ENCODE results near the gene ARHGAP26.

ARHGAP26 gene

GRCh38 chr5:143023411-143024096 is 253.4 kb downstream of the ARHGAP26 start:
- no peak for DNase-seq

GRCh38 chr5:143024228-143024920 is 254.2 kb downstream of the ARHGAP26 start:
- DNase-seq = no peak

GRCh38 chr5:143025376-143025775 is 255.2 kb downstream of the ARHGAP26 start:
- no peak for DNase-seq

DNA sequence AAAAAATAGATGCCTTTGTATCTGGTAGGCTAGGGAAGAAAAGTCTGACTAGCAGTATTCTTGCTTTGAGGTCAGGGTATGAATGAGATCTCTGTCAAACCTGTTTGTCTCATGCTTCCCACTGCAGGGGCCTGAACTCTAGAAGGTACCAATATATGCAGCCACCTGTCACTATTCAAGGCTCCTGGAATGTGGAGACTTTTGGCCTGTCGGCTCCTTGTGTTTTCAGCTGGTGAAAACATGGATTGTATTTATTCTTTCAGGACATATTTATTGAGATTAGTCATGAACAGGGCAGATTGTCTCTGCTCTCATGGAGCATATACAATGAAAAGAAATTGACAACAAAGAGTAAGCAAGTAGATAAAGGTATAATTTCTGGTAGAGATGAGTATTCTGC is 255.8 kb downstream of the ARHGAP26 start:
- no peak for DNase-seq

GRCh38 chr5:143026380-143026779 is 256.2 kb downstream of the ARHGAP26 start:
- DNase-seq = no peak

- no peak for DNase-seq
These were observed 259.1 kb downstream of the ARHGAP26 start for GRCh38 chr5:143029293-143029692.

DNA sequence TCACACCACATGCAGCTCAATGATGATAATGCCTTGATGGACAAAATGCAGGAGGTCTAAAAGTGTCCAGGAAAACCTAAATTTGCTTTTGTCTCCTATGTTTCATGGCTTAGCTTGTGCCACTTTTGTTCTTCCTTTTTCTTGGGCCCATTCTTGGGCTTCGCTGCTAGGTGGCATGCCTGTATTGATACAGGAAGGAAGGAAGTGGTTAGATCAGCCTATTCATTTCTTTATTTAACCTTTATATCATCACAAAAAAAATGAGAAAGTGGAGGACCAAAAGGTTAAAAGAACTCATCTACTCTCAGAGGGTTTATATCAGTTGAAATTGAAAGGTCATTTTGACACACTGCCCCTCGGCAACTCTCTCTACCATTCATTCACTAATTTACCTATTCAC is 260.2 kb downstream of the ARHGAP26 start:
- peak; percentile 8 for DNase-seq

DNA sequence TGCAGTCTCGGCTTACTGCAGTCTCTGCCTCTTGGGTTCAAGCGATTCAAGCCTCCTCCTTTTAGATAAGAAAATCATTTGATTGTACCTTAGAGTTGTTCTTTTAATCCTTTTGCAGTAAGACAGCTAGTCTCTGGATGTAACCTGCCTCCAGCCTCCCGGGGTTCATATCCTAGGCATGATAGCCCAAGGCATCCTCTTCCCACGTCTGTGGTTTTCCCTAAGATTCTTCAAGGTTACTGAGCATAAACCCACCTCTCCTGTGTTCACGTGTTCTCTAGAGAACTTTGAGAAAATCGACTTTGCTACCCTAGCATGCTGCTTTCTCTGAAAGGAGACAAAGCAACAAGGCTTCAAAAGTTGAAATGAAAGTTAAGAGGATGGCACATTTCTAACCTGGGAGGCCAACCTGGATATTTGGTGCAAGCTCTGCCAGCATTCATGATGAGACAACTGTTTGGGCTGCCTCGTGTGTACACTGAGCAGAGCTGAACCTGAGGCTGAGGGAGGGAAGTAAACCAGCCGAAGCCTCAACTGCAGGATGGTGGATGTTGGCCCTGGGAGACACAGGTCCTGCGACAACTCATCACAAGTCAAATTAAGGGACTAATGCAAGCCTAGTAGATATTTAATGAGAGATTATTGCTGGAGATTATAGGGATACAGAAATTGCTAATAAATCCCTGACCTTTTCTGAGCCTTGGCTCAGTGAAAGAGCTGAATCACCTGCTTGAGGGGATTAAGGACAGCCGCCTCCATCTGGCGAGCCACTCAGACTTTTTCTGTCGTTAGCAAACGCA is 261.8 kb downstream of the ARHGAP26 start:
- DNase-seq = no peak

- no peak for DNase-seq
These were observed 262.3 kb downstream of the ARHGAP26 start for GRCh38 chr5:143032581-143032836.

GRCh38 chr5:143033535-143034250 is 263.5 kb downstream of the ARHGAP26 start:
- DNase-seq = no peak

GRCh38 chr5:143036146-143036927 is 266.2 kb downstream of the ARHGAP26 start:
- DNase-seq = no peak

GRCh38 chr5:143037071-143037470 is 266.9 kb downstream of the ARHGAP26 start:
- DNase-seq = no peak

DNA sequence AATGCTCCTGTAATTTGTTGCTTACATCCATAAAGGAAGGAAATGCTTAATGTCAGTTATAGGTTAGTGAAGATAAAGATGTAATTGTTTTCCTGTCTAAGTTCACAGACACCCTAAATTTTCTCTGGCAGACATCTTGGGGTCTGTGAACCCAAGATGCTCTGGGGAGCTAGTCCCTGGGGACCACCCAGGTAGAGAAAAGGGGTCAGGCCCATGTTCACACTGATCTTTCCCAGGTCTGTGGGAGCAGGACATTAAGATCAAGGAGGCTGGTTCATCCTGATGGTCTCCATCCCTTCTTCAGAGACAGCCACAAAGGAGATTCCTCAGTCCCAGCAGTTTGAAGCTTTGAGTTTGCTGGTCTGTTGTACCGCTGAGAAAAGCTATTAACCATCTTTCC is 267.5 kb downstream of the ARHGAP26 start:
- no peak for DNase-seq

DNA sequence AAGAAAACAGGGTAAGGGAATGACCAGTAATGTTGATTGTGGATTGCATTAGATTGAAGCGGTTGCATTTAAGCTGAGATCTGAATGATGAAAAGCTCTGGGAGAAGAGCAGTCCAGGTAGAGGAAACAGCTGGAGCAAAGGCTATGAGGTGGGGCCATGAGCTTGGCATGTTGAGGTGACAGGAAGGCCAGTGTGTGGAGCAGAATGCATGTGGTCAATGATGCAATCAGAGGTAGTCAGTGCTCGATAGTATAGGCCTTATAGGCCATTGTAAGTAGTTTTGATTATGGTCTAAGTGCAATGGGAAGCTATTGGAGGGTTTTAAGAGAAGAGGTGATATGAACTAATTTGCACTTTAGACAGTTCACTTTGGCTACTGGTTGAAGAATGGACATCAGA is 270.4 kb downstream of the ARHGAP26 start:
- no peak for DNase-seq

DNA sequence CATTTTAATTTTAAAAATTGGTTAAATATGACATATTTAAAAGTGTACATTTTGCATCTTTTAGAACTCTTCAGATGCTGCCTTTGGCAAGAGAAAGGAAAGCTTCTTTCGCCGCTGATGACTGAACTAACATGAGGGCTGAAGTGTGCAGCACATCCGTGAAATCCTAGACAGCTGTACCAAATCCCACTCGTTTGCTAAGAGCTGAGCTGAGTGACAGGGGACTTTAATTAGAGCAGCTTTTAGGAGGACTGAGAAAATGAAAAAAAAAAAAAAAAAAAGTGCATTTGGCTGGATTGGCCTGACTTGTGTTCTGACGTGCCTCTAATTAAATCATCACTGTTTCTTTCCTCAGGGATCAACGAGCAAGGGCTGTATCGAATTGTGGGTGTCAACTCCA is 271.3 kb downstream of the ARHGAP26 start:
- DNase-seq = no peak

DNA sequence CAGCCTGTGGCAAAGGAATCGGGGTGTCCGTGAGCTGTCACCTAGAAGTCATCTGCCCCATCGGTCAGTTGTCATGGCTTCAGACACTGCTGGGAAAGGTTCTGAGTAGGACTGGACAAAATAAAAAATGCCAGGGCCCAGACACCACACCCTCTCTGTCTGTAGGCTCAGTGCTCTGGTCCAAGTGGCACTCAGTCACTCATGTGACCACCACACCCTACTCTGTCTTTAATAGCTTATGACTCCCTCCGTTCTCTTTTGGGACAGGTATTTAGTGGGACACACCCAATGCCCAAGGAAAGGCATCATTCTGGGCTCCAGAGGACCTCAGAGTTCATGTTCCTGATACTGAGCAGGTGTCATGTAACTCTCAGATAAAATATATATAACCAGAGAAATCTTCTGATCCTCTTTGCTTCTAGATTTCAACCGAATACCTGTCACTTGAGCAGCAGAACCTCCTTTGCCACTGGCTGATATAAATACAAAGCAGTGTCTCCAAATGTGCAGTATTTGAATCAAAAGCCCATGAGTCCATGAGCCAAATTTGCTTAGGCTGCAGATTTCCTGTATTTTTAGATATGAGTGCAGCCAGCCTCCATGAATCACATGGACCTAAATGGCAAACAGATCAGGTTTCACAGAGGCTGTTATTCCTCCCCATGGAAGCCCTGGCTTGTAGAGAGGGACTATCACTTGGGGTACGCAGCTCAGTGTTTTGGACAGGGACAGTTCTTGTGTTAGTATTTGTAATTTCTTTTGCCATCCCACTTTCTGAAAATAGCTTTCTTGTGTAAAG is 272.0 kb downstream of the ARHGAP26 start:
- DNase-seq = no peak

- no peak for DNase-seq
These were observed 274.1 kb downstream of the ARHGAP26 start for GRCh38 chr5:143044265-143044664.

DNA sequence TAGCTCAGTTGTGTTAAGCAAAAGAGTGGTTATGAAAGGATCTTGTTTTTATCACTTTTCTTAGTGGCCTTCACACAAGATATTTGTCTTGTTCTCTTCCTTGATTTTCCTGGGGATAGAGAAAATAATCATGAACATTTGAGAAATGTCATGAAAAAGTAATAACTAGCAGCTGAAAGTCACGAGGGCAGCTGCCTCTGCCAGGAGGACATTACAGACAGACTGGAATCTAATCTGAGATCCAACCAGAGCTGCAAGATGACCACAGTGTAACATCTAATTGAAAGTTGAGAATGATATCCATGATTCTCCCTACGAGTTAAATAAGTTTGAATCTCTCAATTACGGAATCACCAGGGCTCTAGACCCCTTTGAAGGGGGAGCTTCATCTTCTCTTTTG is 274.9 kb downstream of the ARHGAP26 start:
- no peak for DNase-seq

DNA sequence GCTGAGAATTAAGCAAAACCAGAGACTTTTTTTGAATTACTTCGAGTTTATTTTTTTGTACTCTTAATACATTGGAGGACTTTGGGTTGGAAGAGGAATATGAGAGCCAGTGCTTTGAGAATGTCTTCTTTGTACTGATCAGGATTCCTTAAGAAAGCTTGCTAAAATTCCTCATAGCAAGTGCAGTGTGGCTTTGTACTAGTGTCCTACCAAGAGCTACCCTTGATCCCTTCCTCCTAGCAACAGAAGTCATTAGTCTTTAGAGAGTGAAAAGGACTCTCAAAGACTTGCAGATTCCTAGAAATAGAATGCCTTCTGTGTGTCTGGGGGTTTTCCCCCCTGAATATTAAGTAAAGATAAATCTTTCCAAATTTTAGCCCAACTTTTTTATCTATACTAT is 276.1 kb downstream of the ARHGAP26 start:
- no peak for DNase-seq

GRCh38 chr5:143047091-143047490 is 276.9 kb downstream of the ARHGAP26 start:
- no peak for DNase-seq

DNA sequence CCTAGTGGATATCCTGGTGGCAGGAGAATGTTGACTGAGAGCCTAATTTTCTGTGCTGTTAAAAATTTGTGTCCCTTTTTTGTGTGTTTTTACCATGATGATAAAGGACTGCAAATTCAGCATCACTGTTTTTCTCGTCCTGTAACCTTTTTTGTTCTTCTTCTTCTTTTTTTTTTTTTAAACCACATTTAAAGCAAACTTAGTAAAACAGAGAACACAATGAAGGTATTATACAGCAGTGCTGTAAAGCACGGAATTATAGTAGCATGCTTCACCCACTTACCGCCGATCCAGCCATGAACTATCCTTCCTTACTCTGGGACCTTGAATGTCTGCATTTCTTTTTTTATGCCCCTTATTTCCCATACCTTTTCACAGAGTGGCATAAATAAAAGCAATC is 280.0 kb downstream of the ARHGAP26 start:
- DNase-seq = no peak
